GM13977 (cell line): Measurements from ENCODE around the gene TIGD6.

Experiments used
- DNase-seq: peaks from one replicate; pipeline ENCODE4 v3.0.0; 2012; ENCODE audit warnings: low spot score
- CTCF ChIP-seq: IDR thresholded peaks from 2 replicates; pipeline ENCODE4 v1.5.1; 2012; ENCODE audit warnings: mild to moderate bottlenecking, control low read depth; ENCODE audit not compliant: insufficient read depth; ENCODE audit errors: extremely low read depth, missing control alignments
- in situ Hi-C: fragments of 300-500 bp; cut with MboI; formaldehyde crosslinking; loops from one replicate; pipeline ENCODE4 v1.12.0; 2022; ENCODE audit warnings: low sequenced_read_pairs, low pct_unique_long_range_greater_than_20kb, mixed read lengths, inconsistent platforms; ENCODE audit not compliant: unreplicated experiment

TIGD6 gene

GRCh38 chr5:149960272-149961185, 39.9 kb downstream of the TIGD6 start, which contains the start of gene SLC26A2:
Gene SLC26A2 (plus strand): TSS chr5:149960758. CDS start chr5:149977653, 16,895 bp downstream.
- in situ Hi-C loops = no loop called here
- DNase-seq = peak; percentile 96
- no peak for TF ChIP-seq CTCF

GRCh38 chr5:149959406-149960236, 40.8 kb downstream of the TIGD6 start:
- peak; percentile 68 for DNase-seq
- in situ Hi-C loops = no loop called here
- peak; percentile 49 for TF ChIP-seq CTCF

GRCh38 chr5:149957855-149958254, 42.6 kb downstream of the TIGD6 start:
- no peak for TF ChIP-seq CTCF
- DNase-seq = no peak
- in situ Hi-C loops = no loop called here

GRCh38 chr5:149956685-149957084, 43.8 kb downstream of the TIGD6 start:
- DNase-seq = no peak
- in situ Hi-C loops = no loop called here
- no peak for TF ChIP-seq CTCF

- DNase-seq = no peak
- no peak for TF ChIP-seq CTCF
- in situ Hi-C loops = no loop called here
These were observed 45.7 kb downstream of the TIGD6 start for GRCh38 chr5:149954798-149955197.

- no peak for TF ChIP-seq CTCF
- in situ Hi-C loops = no loop called here
- DNase-seq = no peak
These were observed 46.9 kb downstream of the TIGD6 start for GRCh38 chr5:149953436-149954121.
